DMS79 (cell line): ENCODE measurements around the gene ZMYND8.
"Not testable (repeated sequence)": the region's sequence is repeated elsewhere in the genome, so short reads cannot be mapped to it uniquely, and the experiment has no call there.

ENCODE experiments used
- DNase-seq: peaks from one replicate; lab custom pipeline; 2025; lab: John Stamatoyannopoulos, UW

ZMYND8 gene

DNA sequence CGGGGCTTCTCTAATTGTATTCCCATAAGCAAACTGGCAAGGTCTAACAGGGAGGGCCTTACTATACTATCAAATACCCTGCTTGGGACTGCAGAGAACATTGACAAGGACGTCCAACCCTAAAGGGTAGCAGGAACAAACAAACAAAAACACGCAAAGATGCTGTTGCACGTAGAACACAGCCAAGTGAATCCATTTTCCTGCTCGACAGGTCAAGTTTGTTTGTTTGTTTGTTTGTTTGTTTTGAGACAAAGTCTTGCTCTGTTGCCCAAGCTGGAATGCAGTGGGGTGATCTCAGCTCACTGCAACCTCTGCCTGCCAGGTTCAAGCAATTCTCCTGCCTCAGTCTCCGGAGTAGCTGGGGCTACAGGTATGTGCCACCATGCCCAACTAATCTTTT lies 91.3 kb downstream of the ZMYND8 start:
- no peak for DNase-seq

DNA sequence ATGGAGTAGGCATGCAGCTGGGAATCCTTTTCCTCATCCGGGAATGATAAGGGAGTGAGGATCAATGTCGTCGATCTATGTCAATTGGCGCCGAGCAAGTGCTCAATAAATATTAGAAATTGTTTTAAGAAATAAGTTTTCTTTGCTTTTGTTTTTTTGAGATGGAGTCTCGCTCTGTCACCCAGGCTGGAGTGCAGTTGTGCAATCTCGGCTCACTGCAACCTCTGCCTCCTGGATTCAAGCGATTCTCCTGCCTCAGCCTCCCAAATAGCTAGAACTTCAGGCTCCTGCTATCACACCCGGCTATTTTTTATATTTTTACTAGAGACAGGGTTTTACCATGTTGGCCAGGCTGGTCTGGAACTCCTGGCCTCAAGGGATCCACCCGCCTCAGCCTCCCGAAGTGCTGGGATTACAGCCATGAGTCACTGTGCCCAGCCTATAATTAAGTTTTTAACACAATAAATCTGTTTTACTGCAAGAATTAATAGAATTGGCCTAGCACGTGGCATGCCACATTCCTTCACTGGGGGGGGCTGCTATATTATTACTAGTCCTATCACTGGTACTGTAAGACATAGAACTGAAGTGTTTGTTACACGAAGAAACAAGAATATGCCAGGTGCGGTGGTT lies 92.2 kb downstream of the ZMYND8 start:
- DNase-seq = not testable (repeated sequence)

DNA sequence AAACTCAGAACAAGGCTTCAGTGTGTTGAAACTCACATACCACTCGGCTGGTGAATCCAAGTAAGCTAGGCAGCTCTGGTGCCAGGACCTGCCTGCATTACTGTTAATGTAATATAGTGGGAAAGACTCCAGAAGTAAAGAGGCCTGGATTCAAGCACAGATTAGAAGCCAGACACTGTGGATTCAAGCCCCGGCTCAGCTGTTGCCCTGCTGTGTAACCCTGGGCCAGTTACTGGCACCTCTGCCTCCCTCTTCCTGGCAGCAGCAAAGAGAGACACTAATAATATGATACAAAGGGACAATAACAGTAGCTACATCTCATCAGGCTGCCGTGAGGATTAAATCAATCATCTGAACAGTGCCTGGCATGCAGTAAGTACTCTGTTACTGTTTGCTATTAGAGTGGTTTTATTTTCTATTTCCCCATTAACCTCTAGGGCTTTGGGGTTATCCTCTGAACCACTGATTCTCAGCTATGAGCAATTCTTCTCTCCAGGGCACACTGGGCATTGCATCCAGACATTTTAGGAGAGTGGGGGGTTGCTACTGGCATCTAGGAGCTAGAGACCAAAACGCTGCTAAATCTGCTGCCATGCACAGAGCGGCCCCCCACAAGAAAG lies 92.9 kb downstream of the ZMYND8 start:
- DNase-seq = no peak

GRCh38 chr20:47263080-47263464 lies 93.4 kb downstream of the ZMYND8 start:
- DNase-seq = no peak

- peak; percentile 12 for DNase-seq
These were observed 94.0 kb downstream of the ZMYND8 start for GRCh38 chr20:47262365-47263013.

DNA sequence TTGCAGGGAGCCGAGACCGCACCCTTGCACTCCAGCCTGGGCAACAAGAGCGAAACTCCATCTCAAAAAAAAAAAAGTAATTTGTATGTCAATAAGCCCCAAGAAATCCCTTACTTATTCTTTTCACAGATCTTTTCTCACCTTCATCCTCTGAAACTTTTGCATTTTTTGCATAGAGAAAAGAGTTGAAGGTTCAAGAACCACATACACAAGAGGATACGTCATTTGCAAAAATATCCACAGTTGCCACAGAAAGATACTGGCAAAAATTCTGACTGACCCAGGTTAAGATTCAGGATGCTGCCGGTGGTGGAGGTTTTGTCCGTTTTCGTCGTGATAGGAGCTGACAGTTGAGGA lies 94.5 kb downstream of the ZMYND8 start:
- no peak for DNase-seq

GRCh38 chr20:47261161-47261774 lies 95.2 kb downstream of the ZMYND8 start:
- not testable (repeated sequence) for DNase-seq

GRCh38 chr20:47260540-47261126 lies 95.9 kb downstream of the ZMYND8 start:
- DNase-seq = not testable (repeated sequence)

DNA sequence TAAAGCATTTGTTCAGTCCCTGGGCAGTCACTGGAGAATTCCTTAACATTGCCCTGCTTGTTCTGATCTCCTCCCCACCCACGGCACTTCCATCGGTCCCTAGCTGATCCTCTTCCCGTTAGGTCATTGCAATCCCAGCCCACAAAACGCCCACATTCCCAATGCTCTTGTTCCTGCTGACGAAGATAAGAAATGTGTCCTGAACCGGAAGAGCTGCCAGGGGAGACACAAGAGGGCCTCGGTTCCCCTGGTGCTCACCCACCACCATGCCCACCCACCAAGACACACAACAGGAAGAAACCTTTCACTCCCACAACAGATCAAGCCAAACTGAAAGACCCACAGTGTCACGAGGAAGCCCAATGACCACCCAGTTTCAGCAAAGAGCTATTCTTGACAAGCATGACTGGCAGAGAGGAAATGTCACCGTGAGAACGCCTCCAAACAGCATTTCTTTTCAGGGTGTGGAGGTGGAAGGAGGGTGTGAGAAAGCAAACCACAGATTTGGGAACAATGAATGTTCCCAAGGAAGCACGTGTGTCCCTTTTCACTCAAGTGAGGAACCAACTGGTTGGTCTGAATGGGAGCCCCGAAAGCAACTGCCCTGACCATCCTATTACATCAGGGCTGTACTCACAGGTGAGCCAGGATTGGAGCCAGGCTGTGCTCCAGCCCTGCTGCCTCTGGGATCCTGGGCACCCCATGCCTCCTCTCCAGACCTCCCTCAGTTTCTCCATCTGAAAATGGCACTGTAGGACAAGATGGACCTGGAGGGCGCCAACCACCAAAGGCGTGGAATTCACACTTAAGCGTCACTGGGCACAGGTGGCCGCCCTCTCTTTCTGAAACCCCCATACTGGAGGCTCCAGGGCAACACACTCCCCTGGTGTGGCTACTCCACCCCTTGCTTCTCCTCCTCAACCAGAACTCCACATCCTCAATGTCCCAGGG lies 97.5 kb downstream of the ZMYND8 start:
- no peak for DNase-seq

DNA sequence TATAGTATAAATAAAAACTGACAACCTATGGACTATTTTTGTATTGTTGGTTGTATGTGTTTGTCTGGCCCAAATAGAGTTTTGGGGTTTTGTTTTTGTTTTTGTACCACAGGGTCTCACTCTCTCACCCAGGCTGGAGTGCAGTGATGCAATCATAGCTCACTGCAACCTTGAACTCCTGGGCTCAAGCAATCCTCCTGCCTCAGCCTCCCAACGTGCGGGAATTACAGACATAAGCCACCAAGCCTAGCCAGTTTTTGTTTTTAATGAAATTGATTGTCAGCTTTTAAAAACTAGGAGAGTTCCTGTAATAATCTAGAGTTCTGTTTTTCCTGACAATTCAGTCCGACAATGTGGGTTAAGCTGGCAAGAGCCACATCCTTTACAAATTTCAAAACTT lies 98.7 kb downstream of the ZMYND8 start:
- no peak for DNase-seq

- DNase-seq = no peak
These were observed 99.2 kb downstream of the ZMYND8 start for GRCh38 chr20:47257256-47257655.

- no peak for DNase-seq
These were observed 99.7 kb downstream of the ZMYND8 start for GRCh38 chr20:47256668-47257236.

DNA sequence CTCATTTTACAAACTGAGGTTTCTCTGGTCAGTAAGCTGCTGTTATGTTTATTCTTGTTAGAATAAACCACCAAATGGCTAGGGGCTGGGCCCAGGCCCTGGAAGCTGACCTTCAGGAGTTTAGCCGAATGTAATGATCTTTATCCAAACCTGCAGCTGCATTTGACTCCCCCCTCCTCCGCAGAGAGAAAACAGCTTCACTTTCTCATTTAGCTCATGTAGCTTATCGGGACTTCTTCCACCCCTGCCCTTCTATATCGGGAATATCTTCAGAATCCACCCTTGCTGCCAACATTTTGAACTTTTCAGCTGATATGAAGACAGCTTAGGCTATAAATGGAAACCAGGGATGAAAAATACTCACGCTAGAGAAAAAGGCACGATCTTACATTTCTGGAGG lies 102.6 kb downstream of the ZMYND8 start:
- no peak for DNase-seq

DNA sequence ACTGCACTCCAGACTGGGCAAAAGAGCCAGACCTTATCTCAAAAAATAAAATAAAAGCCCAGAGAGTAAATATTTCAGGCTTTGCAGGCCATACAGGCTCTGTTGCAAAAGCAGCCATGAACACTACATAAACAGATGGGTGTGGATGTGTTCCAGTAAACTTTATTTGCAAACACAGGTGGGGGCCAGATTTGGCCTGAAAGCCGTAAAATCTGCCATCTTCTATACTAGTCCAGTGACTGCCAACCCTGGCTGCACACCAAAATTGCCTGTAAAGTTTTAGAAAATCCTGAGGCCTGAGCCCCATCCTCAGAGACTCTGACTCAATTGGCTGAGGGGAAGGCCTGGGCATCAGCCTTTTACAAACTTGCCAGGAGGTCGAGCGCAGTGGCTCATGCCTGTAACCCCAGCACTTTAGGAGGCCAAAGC lies 103.6 kb downstream of the ZMYND8 start:
- DNase-seq = no peak

- DNase-seq = no peak
These were observed 105.1 kb downstream of the ZMYND8 start for GRCh38 chr20:47251154-47252020.

GRCh38 chr20:47250360-47250759 lies 106.1 kb downstream of the ZMYND8 start:
- DNase-seq = no peak

DNA sequence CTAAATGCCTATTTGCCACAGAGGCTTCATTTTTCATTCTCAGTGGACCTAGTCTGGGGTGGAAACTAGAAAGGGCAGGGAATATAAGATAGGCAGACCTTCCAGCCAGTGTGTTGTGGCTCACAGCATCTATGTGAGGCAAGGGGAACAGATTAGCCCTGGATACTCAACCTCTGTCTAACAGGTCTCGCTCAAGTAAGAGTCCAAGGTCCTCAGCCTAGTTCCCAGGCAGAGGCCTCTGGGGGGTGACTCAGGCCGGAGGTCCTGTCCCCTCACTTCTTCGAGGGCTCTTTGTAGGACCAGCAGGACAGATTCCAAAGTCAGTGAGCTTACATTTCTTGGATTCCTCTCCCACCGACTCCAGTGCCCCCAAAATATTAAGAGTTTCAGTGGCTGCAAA lies 106.6 kb downstream of the ZMYND8 start:
- DNase-seq = no peak

DNA sequence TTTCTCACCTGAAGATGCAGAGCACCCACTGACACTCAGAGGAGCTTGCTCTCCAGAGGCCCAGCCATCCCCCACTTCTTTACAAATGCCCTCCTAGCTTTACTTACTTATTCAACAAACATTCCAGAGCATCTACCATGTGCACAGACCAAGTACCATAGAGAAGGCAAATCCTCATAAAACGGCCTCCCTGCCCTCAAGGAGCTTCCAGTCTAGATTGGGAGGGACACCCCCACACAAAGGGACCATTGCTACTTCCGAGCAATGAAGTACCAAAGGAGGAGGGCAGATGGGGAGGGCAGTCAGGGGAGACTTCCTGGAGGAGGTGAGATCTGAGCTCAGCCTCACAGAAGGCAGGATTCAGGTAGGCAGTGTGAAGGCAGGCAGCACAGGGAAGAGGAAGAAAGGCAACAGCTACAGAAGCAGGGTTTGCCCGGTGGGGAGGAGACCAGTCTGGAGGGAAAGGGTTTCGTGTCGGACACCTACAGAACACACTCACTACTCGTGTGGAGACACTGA lies 108.0 kb downstream of the ZMYND8 start:
- DNase-seq = no peak

GRCh38 chr20:47247972-47248371 lies 108.5 kb downstream of the ZMYND8 start:
- no peak for DNase-seq
